Heart left ventricle (tissue), 13 donors: Measurements from ENCODE around the gene ITPRID2.

Source experiments
- CTCF ChIP-seq, 12 donors: fragments of 200-600 bp; sonication (generic) in 4 of 12; IDR thresholded peaks; one replicate each; pipeline versions ENCODE4 v1.5.0 to v1.8.0; 2018 to 2022; ENCODE audit warnings: antibody characterized with exemption in 12 of 12, mild to moderate bottlenecking in 5 of 12
- POLR2A ChIP-seq, 2 donors: fragments of 450-650 bp; IDR thresholded peaks; one replicate each; pipeline ENCODE4 v1.6.1; 2017; ENCODE audit warnings: antibody characterized with exemption in 2 of 2, mild to moderate bottlenecking in 2 of 2, moderate library complexity in 2 of 2
- donor health status: ischemic (EF 13 %, LVEDD 7.1; RV severe dilation, severe dysfunction).
- donor health status: DM: no; HTN: yes; CAD: no.
- donor health status: DM: no; HTN: no; CAD: no.
- donor health status: ischemic (EF 25% LVEDD 6.9; RV normal size, moderate dysfunction).
- donor health status: ischemic (EF 25% LVEDD 5.7; RV mildly dilated, moderate dysfunction).
- donor health status: ischemic (EF 35%, LVEDD 5.7; RV mildly dilated, moderate dysfunction).
- donor health status: nonischemic (EF 11% LVEDD 7.7; RV severe dilation, severe dysfunction).
- donor health status: DM: yes; HTN: yes; CAD: no.
- donor health status: PGD.
- donor health status: ischemic (EF 29% LVEDD 5.4; RV normal size, mild dysfunction).
- donor health status: nonischemic (EF 23%, LVEDD 6.1; RV moderate dilation, normal function).

- TF ChIP-seq POLR2A (IDR thresholded peaks at IDR 0.05) (no peak), CTCF (IDR thresholded peaks at IDR 0.05) (no peak)
These were observed 1.3 kb upstream of the ITPRID2 start for GRCh38 chr2:181890271-181890670.
